Activated CD8-positive, alpha-beta T cell treated with anti-CD3 and anti-CD28 coated beads for 36 hours (primary cell): ENCODE measurements around the gene PTPRN2. TPM values are rescaled to one million over a fixed set of nuclear protein-coding genes. Genes with fewer than 3 reads are reported as not detected.

Source experiments
- ATAC-seq: fragments of 200-7000 bp; cut with Tn5 transposase; one replicate; pipeline ENCODE4 v1.10.0; 2021; ENCODE audit warnings: mild to moderate bottlenecking, moderate library complexity
- CTCF ChIA-PET: fragments of 350-600 bp; sonication (Branson Sonifier 250); formaldehyde crosslinking; loops from one replicate; lab custom pipeline; 2021; ENCODE audit warnings: antibody characterized with exemption; lab: Charles Lee
- POLR2A ChIA-PET: fragments of 350-600 bp; sonication (Branson Sonifier 250); formaldehyde crosslinking; loops from one replicate; lab custom pipeline; 2021; ENCODE audit warnings: antibody characterized with exemption; lab: Charles Lee
- DNase-seq: peaks from one replicate; pipeline ENCODE4 v3.0.0-alpha.2; 2020
- H3K27ac Mint-ChIP-seq: one replicate; pipeline ENCODE4 v1.8.0; 2021; ENCODE audit warnings: mild to moderate bottlenecking, mixed read lengths
- H3K27me3 Mint-ChIP-seq: one replicate; pipeline ENCODE4 v1.8.0; 2021; ENCODE audit warnings: mixed read lengths
- H3K36me3 Mint-ChIP-seq: one replicate; pipeline ENCODE4 v1.8.0; 2021; ENCODE audit warnings: low read depth, mixed read lengths
- H3K4me1 Mint-ChIP-seq: one replicate; pipeline ENCODE4 v1.8.0; 2021; ENCODE audit warnings: low read depth, mixed read lengths
- H3K4me3 Mint-ChIP-seq: one replicate; pipeline ENCODE4 v1.8.0; 2021; ENCODE audit warnings: mild to moderate bottlenecking, moderate library complexity, mixed read lengths
- H3K9me3 Mint-ChIP-seq: one replicate; pipeline ENCODE4 v1.8.0; 2021; ENCODE audit warnings: mixed read lengths
- intact Hi-C: fragments of 100-400 bp; cut with micrococcal nuclease; formaldehyde crosslinking; loops from one replicate; pipeline ENCODE4 v1.10.0; 2022
- total RNA-seq, 2 experiments: library from RNA; stranded (reverse); gene quantifications; one replicate each; pipeline ENCODE4 v1.2.3, GENCODE V29; 2021
- TF ChIP-seq, protein P1 (sequence below): fragments of 200-600 bp; IDR thresholded peaks from one replicate; pipeline ENCODE4 v1.8.0; 2022; ENCODE audit warnings: antibody characterized with exemption, mild to moderate bottlenecking

The PTPRN2 gene
- total RNA-seq, 2 experiments from 2014 or later, result 0.49 to 0.65 TPM

GRCh38 chr7:158544708-158545107 lies 42.9 kb downstream of the PTPRN2 start:
- no peaks in the 10 kb centered on the region for H3K9me3 Mint-ChIP-seq
- H3K36me3 Mint-ChIP-seq, result no peaks in the 10 kb centered on the region
- H3K4me1 Mint-ChIP-seq, result peaks cover 7% of the 10 kb centered on the region
- H3K27me3 Mint-ChIP-seq, result no peaks in the 10 kb centered on the region
- ChIA-PET CTCF (no interaction called here), POLR2A (interaction anchor here (0.6 kb wide), 1 partner anchor 71 kb away, joined by 3 read pairs; no protein-coding TSS in a partner anchor)
- TF ChIP-seq, protein P1, sequence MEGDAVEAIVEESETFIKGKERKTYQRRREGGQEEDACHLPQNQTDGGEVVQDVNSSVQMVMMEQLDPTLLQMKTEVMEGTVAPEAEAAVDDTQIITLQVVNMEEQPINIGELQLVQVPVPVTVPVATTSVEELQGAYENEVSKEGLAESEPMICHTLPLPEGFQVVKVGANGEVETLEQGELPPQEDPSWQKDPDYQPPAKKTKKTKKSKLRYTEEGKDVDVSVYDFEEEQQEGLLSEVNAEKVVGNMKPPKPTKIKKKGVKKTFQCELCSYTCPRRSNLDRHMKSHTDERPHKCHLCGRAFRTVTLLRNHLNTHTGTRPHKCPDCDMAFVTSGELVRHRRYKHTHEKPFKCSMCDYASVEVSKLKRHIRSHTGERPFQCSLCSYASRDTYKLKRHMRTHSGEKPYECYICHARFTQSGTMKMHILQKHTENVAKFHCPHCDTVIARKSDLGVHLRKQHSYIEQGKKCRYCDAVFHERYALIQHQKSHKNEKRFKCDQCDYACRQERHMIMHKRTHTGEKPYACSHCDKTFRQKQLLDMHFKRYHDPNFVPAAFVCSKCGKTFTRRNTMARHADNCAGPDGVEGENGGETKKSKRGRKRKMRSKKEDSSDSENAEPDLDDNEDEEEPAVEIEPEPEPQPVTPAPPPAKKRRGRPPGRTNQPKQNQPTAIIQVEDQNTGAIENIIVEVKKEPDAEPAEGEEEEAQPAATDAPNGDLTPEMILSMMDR, result no peak
- no peak overlapping the region for H3K27ac Mint-ChIP-seq
- H3K4me3 Mint-ChIP-seq, result no peak overlapping the region
- intact Hi-C loops, result no loop called here
- ATAC-seq (no peak), DNase-seq (no peak)

DNA sequence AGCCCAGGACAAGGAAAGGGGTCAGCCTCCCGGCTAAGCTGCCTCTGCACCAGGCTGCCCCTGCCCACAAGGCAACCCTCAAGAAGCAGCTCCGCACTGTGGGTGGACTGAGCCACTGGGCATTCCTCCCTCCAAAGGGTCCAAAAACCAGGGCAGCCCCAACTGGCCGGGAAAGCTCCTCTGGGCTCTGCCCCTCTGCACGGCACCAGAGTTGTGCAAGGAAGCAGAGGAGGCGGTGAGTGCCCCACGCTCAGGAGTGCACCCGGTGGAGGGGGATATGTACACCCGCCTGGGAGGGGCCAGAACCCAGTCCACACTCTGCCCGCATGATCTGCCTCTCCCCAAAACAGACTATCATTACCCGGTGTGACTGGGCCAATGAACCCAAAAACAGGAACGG lies 43.8 kb downstream of the PTPRN2 start:
- intact Hi-C loops, result no loop called here
- TF ChIP-seq, protein P1, result no peak
- H3K36me3 Mint-ChIP-seq, result no peaks in the 10 kb centered on the region
- DNase-seq (no peak), ATAC-seq (no peak)
- CTCF ChIA-PET, result no interaction called here
- no peak overlapping the region for H3K4me3 Mint-ChIP-seq
- H3K27ac Mint-ChIP-seq, result no peak overlapping the region
- H3K9me3 Mint-ChIP-seq, result no peaks in the 10 kb centered on the region
- H3K4me1 Mint-ChIP-seq, result peaks cover 7% of the 10 kb centered on the region
- POLR2A ChIA-PET, result no interaction called here
- no peaks in the 10 kb centered on the region for H3K27me3 Mint-ChIP-seq

DNA sequence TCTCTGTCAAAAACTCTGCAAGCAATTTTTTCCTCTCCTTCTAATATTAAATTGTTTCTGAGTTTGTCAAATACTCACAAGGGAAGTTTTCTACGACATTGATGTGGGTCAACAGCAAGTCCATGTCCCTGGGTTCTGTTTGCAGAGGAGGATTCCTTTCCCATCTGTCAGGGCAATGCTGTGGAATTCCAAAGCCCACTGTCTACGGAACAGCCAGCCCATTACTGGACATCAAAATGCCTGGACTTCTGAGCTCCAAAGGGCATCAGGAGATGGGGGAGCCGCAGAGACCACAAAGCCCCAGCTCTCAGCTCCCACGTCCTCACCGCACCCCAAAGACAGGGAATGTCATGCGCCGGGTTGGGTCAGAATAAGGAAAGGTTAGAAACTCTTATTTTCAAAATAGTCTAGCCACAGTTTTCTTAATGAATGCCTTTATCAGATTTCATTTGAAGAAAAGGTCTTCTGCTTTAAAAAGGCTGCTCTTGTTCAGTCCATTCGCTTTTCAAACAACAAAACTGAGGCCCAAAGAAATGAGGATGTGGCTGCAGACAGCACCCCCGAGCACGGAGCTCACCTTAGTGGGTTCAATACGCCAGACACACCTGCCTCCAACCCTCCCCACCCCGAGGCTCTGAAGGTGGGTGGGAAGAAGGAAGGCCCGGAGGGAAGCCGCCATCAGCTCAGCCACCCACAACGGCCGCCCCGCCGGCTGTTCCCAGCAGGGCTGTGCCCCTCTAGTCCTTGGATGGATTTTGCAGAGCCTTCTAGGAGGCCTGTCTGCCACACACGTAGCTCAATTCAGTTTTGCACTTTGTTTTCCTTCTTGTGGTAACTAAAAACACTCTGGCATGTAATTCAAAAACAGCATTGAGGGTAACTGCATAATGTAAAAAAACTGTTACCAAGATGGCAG lies 44.7 kb downstream of the PTPRN2 start:
- Mint-ChIP-seq H3K4me3 (no peak overlapping the region), H3K27ac (no peak overlapping the region), H3K4me1 (peaks cover 7% of the 10 kb centered on the region), H3K9me3 (no peaks in the 10 kb centered on the region), H3K36me3 (no peaks in the 10 kb centered on the region), H3K27me3 (no peaks in the 10 kb centered on the region)
- CTCF ChIA-PET, result no interaction called here
- TF ChIP-seq, protein P1, result no peak
- DNase-seq, result no peak
- POLR2A ChIA-PET, result no interaction called here
- intact Hi-C loops, result no loop called here
- no peak for ATAC-seq

GRCh38 chr7:158541346-158542010 lies 46.1 kb downstream of the PTPRN2 start:
- Mint-ChIP-seq H3K9me3 (no peaks in the 10 kb centered on the region), H3K4me1 (peaks cover 7% of the 10 kb centered on the region), H3K27me3 (no peaks in the 10 kb centered on the region), H3K27ac (no peak overlapping the region), H3K4me3 (no peak overlapping the region), H3K36me3 (no peaks in the 10 kb centered on the region)
- TF ChIP-seq, protein P1, result no peak
- intact Hi-C loops, result no loop called here
- ATAC-seq (no peak), DNase-seq (peak; percentile 48)
- ChIA-PET POLR2A (interaction anchor here (0.7 kb wide), 1 partner anchor 41 kb away, joined by 3 read pairs; no protein-coding TSS in a partner anchor), CTCF (no interaction called here)
